ENCODE results near the gene GNG7.

DNA sequence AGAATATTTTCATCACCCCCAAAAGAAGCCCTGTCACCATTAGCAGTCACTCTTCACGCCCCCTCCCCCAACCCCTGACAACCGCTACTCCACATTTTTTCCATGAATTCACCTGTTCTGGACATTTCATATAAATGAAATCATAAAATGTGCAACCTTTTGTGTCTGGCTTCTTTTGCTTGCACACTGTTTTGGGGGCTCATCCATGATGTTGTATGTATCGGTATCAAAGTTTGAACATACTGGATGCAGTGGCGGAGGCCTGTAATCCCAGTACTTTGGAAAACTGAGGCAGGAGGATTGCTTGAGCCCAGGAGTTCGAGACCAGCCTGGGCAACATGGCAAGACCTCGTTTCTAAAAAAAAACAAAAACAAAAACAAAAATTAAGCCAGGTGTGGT is 219.4 kb downstream of the GNG7 start:
- TF ChIP-seq POLR2AphosphoS5 (IDR thresholded peaks at IDR 0.05; ENCODE audit: low read depth, low read length) (no peak), POLR2A (IDR thresholded peaks at IDR 0.05; ENCODE audit: low read depth, low read length) (no peak)
